SJSA1 (cell line): ENCODE results near the gene PALM2AKAP2. TPM values are rescaled to one million over a fixed set of nuclear protein-coding genes. Genes with fewer than 3 reads are reported as not detected.

Experiments
- DNase-seq, 2 experiments: peaks; one replicate each; pipeline ENCODE4 v3.0.0-alpha.2; 2015 to 2020; ENCODE audit warnings: low spot score in 2 of 2, low read depth in 1 of 2
- H3K27ac ChIP-seq: fragments of 250-450 bp; sonication (Bioruptor Pico); 2 replicates; pipeline ENCODE4 v1.5.1; 2020; ENCODE audit warnings: mild to moderate bottlenecking, moderate library complexity
- H3K27me3 ChIP-seq: fragments of 250-450 bp; sonication (Bioruptor Pico); replicated peaks from 2 replicates; pipeline ENCODE4 v1.5.1; 2020; ENCODE audit warnings: mild to moderate bottlenecking, moderate library complexity
- H3K36me3 ChIP-seq: fragments of 250-450 bp; sonication (Bioruptor Pico); 2 replicates; pipeline ENCODE4 v1.5.1; 2020; ENCODE audit warnings: mild to moderate bottlenecking
- H3K4me1 ChIP-seq: fragments of 250-450 bp; sonication (Bioruptor Pico); replicated peaks from 2 replicates; pipeline ENCODE4 v1.6.1; 2021; ENCODE audit warnings: mild to moderate bottlenecking
- H3K4me3 ChIP-seq: fragments of 250-450 bp; sonication (Bioruptor Pico); 2 replicates; pipeline ENCODE4 v1.5.1; 2020; ENCODE audit warnings: mild to moderate bottlenecking
- H3K9me3 ChIP-seq: fragments of 250-450 bp; sonication (Bioruptor Pico); replicated peaks from 2 replicates; pipeline ENCODE4 v1.5.1; 2020; ENCODE audit warnings: mild to moderate bottlenecking
- total RNA-seq: library from RNA; depleted of rRNA; stranded (reverse); fragments of >200 nt; shearing (Covaris generic); gene quantifications from 2 replicates; pipeline ENCODE4 v1.2.3, GENCODE V29; 2014

The PALM2AKAP2 gene
- total RNA-seq, 1 experiment from 2014 or later, result 35.7 TPM

GRCh38 chr9:109781541-109782197 lies 1.7 kb downstream of the PALM2AKAP2 start:
- H3K4me3 ChIP-seq, result peak overlapping the region; percentile 82
- H3K4me1 ChIP-seq, result peaks cover 23% of the 10 kb centered on the region
- no peak for DNase-seq
- H3K27me3 ChIP-seq, result no peaks in the 10 kb centered on the region
- peak overlapping the region; percentile 78 for H3K27ac ChIP-seq
- no peaks in the 10 kb centered on the region for H3K9me3 ChIP-seq
- peaks cover 23% of the 10 kb centered on the region for H3K36me3 ChIP-seq

- no peak for DNase-seq
- Histone ChIP-seq H3K36me3 (peaks cover 12% of the 10 kb centered on the region), H3K27ac (no peak overlapping the region), H3K9me3 (no peaks in the 10 kb centered on the region), H3K27me3 (no peaks in the 10 kb centered on the region), H3K4me1 (peaks cover 48% of the 10 kb centered on the region), H3K4me3 (no peak overlapping the region)
Measured at GRCh38 chr9:109787735-109788134, 7.7 kb downstream of the PALM2AKAP2 start.

GRCh38 chr9:109789556-109789955 lies 9.6 kb downstream of the PALM2AKAP2 start:
- Histone ChIP-seq H3K9me3 (no peaks in the 10 kb centered on the region), H3K4me1 (peaks cover 65% of the 10 kb centered on the region), H3K27me3 (no peaks in the 10 kb centered on the region), H3K36me3 (peaks cover 2% of the 10 kb centered on the region; the same call in 1 of the 2 replicates), H3K4me3 (no peak overlapping the region), H3K27ac (peak overlapping the region; percentile 30)
- DNase-seq, result peak in 1 of 2 experiments; percentile 47

- Histone ChIP-seq H3K36me3 (no peaks in the 10 kb centered on the region), H3K27me3 (no peaks in the 10 kb centered on the region), H3K4me3 (no peak overlapping the region), H3K27ac (peak overlapping the region; percentile 30), H3K4me1 (peaks cover 66% of the 10 kb centered on the region), H3K9me3 (no peaks in the 10 kb centered on the region)
- DNase-seq, result no peak
Measured at GRCh38 chr9:109789971-109790370, 10.0 kb downstream of the PALM2AKAP2 start.

GRCh38 chr9:109791003-109791677 lies 11.1 kb downstream of the PALM2AKAP2 start:
- Histone ChIP-seq H3K27ac (no peak overlapping the region), H3K9me3 (no peaks in the 10 kb centered on the region), H3K4me1 (peaks cover 66% of the 10 kb centered on the region), H3K36me3 (no peaks in the 10 kb centered on the region), H3K4me3 (no peak overlapping the region), H3K27me3 (no peaks in the 10 kb centered on the region)
- DNase-seq, result no peak

- Histone ChIP-seq H3K9me3 (no peaks in the 10 kb centered on the region), H3K4me3 (no peak overlapping the region)
- DNase-seq, result no peak
Measured at GRCh38 chr9:109791747-109792146, 11.7 kb downstream of the PALM2AKAP2 start.

GRCh38 chr9:109792951-109793546 lies 13.1 kb downstream of the PALM2AKAP2 start:
- Histone ChIP-seq H3K27me3 (no peaks in the 10 kb centered on the region), H3K9me3 (no peaks in the 10 kb centered on the region), H3K4me1 (peaks cover 66% of the 10 kb centered on the region), H3K4me3 (no peak overlapping the region), H3K36me3 (no peaks in the 10 kb centered on the region), H3K27ac (peak overlapping the region; percentile 64)
- peak; percentile 82 to 84 for DNase-seq

More at GRCh38 chr9:109791747-109792146, 11.7 kb downstream of the PALM2AKAP2 start:
- H3K27ac ChIP-seq, result no peak overlapping the region
- H3K36me3 ChIP-seq, result no peaks in the 10 kb centered on the region
- H3K4me1 ChIP-seq, result peaks cover 66% of the 10 kb centered on the region
- H3K27me3 ChIP-seq, result no peaks in the 10 kb centered on the region

- H3K4me3 ChIP-seq, result no peak overlapping the region
- H3K27ac ChIP-seq, result peak overlapping the region; percentile 64
Measured at GRCh38 chr9:109793921-109794320, 13.9 kb downstream of the PALM2AKAP2 start.

GRCh38 chr9:109794361-109795012 lies 14.5 kb downstream of the PALM2AKAP2 start:
- peak overlapping the region; percentile 64 for H3K27ac ChIP-seq
- DNase-seq, result no peak
- no peak overlapping the region for H3K4me3 ChIP-seq
- no peaks in the 10 kb centered on the region for H3K36me3 ChIP-seq
- H3K4me1 ChIP-seq, result peaks cover 66% of the 10 kb centered on the region
- H3K9me3 ChIP-seq, result no peaks in the 10 kb centered on the region
- H3K27me3 ChIP-seq, result no peaks in the 10 kb centered on the region

More at GRCh38 chr9:109793921-109794320, 13.9 kb downstream of the PALM2AKAP2 start:
- peaks cover 66% of the 10 kb centered on the region for H3K4me1 ChIP-seq
- H3K36me3 ChIP-seq, result no peaks in the 10 kb centered on the region
- no peak for DNase-seq
- no peaks in the 10 kb centered on the region for H3K27me3 ChIP-seq
- no peaks in the 10 kb centered on the region for H3K9me3 ChIP-seq

GRCh38 chr9:109795613-109796012 lies 15.6 kb downstream of the PALM2AKAP2 start:
- no peak for DNase-seq
- no peaks in the 10 kb centered on the region for H3K36me3 ChIP-seq

GRCh38 chr9:109796078-109796477 lies 16.1 kb downstream of the PALM2AKAP2 start:
- H3K4me1 ChIP-seq, result peaks cover 63% of the 10 kb centered on the region
- no peaks in the 10 kb centered on the region for H3K36me3 ChIP-seq
- DNase-seq, result no peak
- no peak overlapping the region for H3K4me3 ChIP-seq
- H3K9me3 ChIP-seq, result no peaks in the 10 kb centered on the region
- no peaks in the 10 kb centered on the region for H3K27me3 ChIP-seq
- no peak overlapping the region for H3K27ac ChIP-seq

More at GRCh38 chr9:109795613-109796012, 15.6 kb downstream of the PALM2AKAP2 start:
- H3K4me3 ChIP-seq, result no peak overlapping the region
- H3K27ac ChIP-seq, result no peak overlapping the region
- no peaks in the 10 kb centered on the region for H3K9me3 ChIP-seq
- no peaks in the 10 kb centered on the region for H3K27me3 ChIP-seq
- peaks cover 66% of the 10 kb centered on the region for H3K4me1 ChIP-seq

GRCh38 chr9:109797006-109797405 lies 17.0 kb downstream of the PALM2AKAP2 start:
- Histone ChIP-seq H3K36me3 (no peaks in the 10 kb centered on the region), H3K27me3 (no peaks in the 10 kb centered on the region), H3K4me1 (peaks cover 53% of the 10 kb centered on the region), H3K27ac (no peak overlapping the region), H3K4me3 (no peak overlapping the region), H3K9me3 (no peaks in the 10 kb centered on the region)
- no peak for DNase-seq

- H3K27ac ChIP-seq, result no peak overlapping the region
- H3K27me3 ChIP-seq, result no peaks in the 10 kb centered on the region
- H3K36me3 ChIP-seq, result no peaks in the 10 kb centered on the region
- no peak for DNase-seq
- no peaks in the 10 kb centered on the region for H3K9me3 ChIP-seq
- H3K4me1 ChIP-seq, result peaks cover 48% of the 10 kb centered on the region
- H3K4me3 ChIP-seq, result no peak overlapping the region
Measured at GRCh38 chr9:109797509-109797908, 17.5 kb downstream of the PALM2AKAP2 start.
